ENCODE results near the gene SZRD1.

The SZRD1 gene

DNA sequence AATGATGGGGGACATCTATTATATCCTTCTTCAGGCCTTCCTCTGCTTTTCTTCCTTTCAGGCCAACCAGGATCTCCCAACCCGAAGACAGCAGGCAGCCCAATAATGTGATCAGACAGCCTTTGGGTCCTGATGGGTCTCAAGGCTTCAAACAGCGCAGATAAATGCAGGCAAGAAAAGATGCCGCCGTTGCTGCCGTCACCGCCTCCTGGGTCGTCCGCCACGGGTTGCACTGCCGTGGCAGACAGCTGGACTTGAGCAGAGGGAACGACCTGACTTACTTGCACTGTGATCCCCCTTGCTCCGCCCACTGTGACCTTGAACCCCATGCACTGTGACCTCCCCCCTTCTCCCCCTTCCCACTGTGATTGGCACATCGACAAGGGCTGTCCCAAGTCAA, 27.9 kb downstream of the SZRD1 start:
- no peak for DNase-seq (ENCODE audit: low read depth, low spot score)

DNA sequence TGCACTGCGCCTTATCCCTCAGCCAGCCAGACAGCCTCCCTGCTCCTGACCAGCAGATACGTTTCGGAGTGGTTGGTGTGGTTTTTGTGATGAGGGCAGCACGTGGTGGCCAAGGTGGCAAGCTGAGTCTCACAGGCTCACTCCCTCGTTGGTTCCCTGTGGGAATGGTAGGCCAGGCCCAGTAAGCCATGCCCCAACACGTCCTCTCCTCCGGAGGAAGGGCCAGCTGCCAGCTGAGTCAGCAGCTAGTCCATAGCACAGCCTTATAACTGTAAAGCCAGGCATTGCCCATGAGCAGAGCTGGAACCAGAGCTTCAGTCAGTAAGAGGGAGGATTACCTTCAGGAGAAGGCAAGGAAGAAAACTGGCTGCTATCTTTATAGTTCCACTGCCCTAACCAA, 29.5 kb downstream of the SZRD1 start:
- no peak for DNase-seq (ENCODE audit: low read depth, low spot score)

DNA sequence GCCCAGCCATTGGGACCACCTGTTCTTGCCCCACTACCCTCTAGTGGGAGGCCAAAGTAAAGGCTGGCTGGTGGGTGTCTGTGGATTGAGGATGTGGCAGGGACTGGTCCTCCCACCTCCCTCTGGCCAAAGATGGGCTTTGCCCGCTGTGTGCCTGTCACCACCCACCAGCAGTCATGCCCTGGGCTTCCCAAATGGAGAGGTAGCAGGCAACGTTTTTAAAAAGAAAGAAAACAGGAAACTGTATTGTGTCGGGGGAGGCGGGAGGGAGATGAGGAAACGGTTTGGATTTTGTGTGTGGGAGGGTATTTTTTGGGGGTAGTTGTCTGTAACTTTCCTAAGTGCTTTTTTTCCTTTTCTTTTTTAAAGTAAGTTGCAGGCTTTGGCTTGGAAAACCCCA, 30.1 kb downstream of the SZRD1 start:
- no peak for DNase-seq (ENCODE audit: low read depth, low spot score)

DNA sequence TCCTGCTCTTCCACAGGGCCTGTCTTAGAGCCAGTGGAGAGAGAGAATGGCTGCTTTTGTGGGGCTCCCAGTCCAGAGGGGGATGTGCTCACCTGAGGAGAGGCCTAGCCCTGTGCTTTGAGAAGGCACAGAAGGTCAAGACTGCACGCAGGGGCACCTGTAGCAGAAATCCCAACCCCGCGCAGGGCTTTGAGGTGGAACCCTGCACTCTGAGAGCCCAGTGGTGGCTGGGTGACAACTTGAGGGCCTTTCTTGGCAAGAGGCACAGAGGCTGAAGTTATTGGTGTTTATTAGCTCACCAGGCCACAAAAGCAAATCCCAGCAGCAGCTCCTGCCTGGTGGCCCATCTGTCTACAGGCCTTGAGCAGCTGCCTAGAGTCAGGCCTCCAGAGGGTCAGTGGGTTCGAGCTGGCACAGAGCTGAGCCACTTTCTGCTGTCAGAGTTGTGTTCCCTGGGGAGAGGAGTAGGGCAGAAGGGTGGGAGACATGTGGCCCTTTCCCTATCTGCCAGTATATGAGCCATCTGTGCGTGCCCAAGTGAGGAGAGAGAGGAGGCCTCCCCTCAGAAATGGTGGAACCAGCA, 31.4 kb downstream of the SZRD1 start:
- no peak for DNase-seq (ENCODE audit: low read depth, low spot score)

DNA sequence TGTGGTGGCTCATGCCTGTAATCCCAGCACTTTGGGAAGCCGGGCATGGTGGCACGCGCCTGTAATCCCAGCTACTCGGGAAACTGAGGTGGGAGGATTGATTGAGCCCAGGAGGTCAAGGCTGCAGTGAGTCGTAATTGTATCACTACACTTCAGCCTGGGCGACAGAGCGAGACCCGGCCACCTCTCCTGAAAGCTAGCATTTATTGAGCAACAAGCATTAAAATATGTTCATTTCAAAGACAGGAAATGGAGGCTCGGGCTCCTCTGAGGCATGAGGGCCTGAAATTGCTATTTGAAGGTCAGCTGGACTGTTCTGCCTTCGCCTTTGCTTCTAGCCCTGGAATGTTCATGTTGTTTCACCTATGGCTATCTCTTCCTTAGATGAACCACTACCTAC, 35.7 kb downstream of the SZRD1 start:
- no peak for DNase-seq (ENCODE audit: low read depth, low spot score)

DNA sequence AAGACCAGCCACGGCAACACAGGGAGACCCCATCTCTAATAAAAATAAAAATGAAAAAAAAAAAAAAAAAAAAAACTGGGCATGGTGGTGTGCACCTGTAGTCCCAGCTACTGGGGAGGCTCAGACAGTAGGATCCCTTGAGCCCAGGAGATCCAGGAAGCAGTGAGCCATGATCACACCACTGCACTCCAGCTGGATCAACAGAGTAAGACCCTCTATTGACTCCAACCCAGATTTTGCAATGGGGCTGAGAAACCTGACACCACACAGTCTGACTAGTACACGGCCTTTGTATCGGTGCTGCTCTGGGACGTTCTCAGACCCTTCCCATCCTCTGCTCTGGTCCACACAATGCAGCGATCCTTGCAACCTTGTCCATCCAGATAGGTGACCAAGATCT, 38.4 kb downstream of the SZRD1 start:
- DNase-seq (ENCODE audit: low read depth, low spot score): no peak

DNA sequence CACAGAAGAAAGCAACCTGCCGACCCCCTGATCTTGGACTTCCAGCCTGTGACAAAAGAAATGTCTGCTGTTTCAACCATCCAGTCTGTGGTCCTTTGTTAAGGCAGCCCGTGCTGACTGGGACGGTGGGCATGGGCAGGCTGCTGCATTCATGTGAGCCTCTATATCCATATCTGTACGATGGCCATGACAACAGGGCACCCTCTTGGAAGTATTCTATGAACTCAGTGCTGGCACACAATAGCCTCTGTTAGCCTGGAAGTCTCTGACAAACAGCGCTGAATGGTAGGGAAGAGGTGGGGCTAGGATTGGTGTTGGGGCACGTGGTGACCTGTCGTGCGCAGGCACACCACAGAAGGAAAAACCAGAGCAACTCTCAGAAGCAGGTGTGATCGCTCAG, 39.8 kb downstream of the SZRD1 start:
- DNase-seq (ENCODE audit: low read depth, low spot score): no peak

DNA sequence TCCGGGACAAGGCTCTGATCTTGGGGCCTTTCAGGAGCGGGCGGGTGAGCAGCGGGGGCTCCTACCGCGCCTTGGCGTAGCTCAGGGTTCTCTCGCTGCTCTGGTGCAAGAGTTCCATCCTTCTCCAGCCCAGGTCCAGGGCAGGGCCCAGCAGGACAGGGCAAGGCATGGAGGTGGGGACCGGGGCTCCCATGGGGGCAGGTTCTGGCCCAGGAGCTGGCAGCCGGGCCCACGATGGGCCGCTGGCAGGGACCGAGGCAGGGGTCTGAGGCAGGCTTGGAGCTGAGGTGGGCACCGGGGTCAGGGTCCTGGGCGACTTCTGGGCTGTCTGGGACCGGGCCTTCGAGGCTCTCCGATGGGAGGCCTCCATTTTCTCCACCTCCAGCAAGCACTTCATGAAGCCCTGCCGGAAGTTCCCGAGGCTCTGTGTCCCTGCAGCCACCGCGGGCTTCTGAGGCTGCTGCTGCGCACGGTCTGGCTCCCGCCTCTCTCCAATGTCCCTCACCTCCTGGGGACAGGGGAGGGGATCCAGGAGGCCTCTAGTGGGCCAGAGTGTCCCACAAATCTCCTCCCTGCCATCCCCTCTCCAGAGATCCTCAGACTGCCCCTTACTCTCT, 42.6 kb downstream of the SZRD1 start:
- DNase-seq (ENCODE audit: low read depth, low spot score): no peak

DNA sequence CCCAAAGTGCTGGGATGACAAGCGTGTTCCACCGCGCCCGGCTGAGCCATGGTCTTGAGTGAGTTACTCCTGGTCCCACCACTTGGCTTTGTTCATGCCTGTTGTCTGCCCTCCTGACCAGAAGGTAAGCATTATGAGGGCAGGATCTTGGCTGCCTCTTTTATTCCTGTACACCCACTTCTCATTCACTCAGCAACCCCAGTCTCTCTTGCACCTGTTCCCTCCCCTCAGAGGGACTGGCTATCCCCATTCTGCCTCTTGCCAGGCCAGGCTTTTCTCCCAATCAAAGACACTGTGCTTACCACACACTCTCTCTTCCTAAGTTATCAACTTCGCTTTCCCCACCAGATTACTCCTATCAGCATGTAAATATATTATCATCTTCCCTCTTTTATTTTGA, 43.8 kb downstream of the SZRD1 start:
- no peak for DNase-seq (ENCODE audit: low read depth, low spot score)

DNA sequence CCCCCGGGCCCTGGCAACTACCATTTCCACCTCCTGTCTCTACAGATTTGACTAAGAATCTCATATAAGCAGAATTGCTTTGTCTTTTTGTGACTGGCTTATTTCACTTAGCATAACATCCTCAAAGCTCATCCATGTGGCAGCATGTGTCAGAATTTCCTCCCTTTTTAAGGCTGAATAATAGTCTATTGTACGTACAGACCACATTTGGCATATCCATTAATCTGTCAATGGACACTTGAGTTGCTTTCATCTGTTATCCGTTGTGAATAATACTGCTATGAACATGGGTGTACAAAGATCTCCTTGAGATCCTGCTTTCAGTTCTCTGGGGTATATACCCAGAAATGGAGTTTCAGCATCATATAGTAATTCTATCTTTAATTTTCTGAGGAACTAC, 46.1 kb downstream of the SZRD1 start:
- no peak for DNase-seq (ENCODE audit: low read depth, low spot score)

DNA sequence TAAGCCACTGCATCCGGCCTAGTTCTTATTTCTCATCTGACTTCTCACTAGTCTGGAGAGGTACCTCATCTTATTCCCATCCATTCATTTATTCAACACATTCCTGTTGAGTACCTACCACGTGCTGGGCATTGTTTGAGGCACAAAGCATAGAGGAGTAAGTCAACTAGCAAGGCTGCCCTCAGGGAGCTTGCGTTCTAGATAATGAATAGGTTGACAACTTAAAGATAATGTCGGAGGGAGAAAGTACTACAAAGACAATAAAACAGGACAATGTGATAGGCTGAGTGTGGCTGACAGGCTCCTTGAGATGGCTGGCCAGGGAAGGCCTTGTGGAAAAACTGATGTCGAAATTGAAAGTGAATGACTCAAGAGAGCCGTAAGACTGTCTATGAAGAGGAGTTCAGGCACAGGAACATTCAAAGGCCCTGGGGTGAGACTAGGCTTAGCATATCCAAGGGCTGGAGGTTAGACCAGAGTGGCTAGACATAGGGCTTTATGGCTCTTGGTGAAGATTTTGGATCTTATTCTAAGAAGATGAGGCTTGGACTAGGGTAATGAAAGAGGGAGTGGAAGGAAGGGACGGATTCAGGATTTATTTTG, 51.9 kb downstream of the SZRD1 start:
- no peak for DNase-seq (ENCODE audit: low read depth, low spot score)

DNA sequence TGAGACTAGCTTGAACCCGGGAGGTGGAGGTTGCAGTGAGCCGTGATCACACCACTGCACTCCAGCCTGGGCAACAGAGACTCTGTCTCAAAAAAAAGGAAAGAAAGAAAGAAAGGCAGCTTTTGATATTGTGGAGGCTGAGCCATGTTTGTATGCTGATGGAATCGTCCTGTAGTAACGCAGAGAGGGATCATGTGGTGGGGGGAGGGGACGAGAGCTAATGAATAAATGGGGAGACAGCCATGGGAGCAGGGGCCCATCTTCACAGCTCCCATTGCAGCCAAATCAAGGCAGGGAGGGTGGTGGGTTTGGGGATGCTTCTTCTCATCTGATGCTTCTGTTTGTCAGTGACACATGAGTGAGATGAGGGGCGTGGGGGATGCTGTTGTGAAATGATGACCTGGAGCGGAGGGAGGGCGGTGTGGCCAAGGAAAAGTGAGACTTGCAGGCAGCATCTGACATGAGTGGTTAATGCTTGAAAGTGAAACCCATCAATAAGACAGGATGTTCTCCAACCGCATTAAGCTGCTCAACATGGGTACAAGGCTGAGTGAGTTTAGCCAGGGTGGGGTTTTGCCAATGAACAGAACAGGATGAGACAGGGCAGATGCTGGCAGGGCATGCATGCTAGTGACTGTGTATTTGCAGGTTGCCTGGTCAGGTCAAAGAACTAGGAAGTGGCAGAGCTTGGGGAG, 53.5 kb downstream of the SZRD1 start:
- DNase-seq (ENCODE audit: low read depth, low spot score): no peak

DNA sequence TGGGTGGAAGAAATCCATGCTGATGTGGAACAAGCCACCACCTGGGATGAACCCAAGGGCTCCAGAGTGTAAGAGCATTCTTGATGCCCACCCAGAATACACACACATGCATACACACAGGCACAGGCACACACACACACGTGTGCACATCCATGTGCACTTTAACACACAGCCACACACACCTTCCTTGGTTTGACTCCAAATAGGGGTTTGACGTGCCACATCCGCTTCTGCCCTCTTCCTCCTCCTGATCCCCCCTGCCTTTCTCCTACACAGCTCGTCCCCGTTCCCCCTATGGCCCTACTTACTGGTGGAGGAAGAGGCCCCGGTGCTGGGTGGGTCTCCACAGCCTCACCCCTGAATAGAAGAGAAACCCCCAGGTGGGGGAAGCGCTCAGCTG, 54.2 kb downstream of the SZRD1 start:
- DNase-seq (ENCODE audit: low read depth, low spot score): no peak

DNA sequence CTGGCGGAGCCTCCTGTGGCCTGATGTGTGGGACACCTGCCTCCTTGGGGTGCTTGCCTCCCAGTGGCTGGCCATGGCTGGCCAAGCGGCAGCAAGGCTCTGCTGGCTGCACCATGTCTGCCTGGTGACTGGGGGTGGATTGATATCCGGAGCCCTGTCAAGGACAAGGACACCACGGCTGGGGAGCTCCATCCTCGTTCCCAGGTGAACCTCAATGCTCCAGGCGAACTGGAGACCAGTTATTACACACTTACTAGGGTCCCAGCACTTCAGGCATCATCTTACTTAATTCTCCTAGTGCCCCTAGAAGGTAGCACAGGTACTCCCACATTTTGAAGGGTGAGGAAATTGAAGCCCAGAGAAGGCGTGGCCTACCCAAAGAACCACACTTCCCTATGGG, 55.0 kb downstream of the SZRD1 start:
- no peak for DNase-seq (ENCODE audit: low read depth, low spot score)

DNA sequence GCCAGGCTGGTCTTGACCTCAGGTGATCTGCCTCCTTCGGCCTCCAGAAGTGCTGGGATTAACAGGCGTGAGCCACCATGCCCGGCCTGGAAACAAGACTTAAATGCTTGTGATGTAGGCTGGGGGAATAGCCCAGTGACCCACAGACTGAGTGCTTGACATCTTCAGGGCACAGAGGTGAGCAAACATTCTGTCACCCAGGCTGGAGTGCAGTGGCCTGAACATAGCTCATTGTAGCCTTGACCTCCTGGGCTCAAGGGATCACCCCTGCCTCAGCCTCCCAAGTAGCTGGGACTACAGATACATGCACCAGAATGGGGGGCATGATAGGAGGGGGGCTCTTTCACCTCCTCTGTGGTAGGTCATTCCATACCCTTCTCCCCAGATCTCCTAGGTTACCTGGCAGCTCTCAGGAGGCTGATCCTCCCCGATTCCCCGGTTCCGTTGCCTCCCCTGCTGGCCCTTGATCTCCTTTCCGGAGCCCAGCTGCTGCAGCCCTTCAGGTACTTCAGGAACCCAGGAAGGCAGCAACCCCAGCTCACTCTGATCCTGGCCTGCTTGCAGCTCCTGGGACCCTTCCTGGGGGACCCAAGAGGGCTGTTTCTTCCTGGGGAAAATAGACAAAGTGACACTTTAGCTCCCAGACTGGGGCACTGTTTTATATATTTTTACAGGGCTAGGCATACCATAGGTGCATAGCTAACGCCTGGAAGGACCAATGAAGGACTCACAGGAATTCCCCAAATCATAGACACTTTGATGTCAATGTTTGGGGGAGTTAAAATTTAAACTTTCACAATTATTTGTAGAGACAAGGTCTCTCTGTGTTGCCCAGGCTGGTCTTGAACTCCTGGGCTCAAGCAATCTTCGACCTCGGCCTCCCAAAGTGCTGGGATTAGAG, 58.3 kb downstream of the SZRD1 start:
- no peak for DNase-seq (ENCODE audit: low read depth, low spot score)

DNA sequence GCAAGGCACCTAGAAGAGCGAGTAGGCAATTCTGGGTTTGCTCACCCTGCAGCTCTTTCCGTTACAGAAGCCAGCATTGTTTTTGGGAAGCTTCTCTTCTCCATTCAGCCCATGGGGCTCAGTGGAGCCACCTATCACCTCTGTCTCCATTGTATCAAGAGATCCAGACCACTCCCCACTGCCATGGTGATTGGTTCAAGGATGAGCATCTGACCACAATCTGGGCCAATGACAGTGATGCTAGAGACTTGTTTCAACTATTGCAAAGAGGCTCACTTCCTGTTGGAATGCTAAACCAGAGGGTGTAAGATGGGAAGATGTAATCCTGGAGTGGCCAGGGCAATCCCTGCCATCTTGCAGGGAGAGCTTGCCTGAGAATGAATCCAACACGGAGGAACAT, 63.6 kb downstream of the SZRD1 start:
- peak; percentile 73 for DNase-seq (ENCODE audit: low read depth, low spot score)

DNA sequence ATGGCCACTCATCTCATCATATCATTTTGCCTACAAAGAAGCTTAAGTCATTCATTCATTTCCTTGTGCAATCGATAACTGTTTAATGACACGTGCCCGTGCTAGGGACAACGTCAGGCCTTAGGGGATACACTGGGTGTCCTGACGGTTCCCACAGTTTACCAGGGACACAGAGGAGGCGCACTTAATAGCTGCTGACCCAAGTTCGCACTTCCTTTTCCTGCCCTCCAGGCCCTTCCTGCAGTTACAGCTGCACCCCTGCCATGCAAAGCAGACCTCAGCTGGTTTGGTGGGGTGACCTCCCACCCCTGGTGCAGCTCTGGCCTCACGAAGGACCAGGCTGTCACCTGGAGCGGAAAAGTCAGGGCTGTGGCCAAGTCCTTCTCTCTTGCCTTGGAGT, 66.0 kb downstream of the SZRD1 start:
- DNase-seq (ENCODE audit: low read depth, low spot score): no peak

DNA sequence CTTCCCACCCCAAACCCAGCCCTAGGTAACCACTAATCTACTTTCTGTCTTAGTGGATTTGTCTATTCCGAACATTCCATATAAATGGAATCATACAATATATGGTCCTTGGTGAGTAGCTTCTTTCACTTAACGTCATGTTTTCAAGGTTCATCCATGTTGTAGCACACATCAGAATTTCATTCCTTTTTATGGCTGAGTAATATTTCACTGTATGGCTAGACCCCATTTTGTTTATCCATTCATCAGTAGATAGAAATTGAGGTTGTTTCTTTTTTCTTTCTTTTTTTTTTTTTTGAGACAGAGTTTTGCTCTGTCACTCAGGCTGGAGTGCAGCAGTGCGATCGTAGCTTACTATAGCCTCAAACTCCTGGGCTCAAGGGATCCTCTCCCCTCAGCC, 67.0 kb downstream of the SZRD1 start:
- no peak for DNase-seq (ENCODE audit: low read depth, low spot score)

DNA sequence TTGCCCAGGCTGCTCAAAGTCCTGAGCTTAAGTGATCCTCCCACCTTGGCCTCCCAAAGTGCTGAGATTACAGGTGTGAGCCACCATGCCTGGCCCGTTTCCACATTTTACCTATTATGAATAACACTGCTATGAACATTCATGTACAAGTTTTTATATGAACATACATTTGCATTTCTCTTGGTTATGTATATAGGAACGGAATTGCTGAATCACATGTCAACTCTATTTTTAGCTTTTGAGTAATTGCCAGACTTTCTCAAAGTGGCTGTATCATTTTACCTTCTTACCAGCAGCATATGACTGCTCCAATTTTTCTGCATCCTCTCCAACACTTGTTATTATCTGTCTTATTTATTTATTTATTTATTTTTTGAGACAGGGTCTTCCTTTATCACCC, 67.5 kb downstream of the SZRD1 start:
- no peak for DNase-seq (ENCODE audit: low read depth, low spot score)

DNA sequence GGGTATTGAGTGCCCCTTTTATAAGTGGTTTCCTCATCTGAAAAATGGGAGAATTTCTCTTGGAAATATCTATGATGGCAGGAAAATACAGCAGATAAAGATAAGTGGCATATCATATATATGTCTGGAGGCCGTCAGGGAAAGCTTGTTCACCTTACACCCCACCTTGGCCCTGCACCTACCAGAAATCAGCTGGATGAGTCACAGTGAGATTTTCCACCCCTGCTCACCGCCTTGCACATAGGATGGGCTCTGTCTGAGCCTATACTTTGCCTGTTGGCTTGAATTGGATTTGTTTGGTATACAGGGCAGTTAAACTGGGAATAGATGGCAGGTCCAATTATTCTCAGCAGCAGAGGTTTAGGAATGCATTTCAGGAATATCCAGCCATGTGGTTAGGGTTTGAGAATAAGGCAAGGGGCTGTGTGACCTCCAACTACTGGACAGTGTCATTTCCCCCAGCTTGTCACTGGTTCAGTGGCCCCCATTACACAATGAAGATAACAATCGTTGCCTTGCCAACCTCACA, 70.0 kb downstream of the SZRD1 start, which contains the start of gene SPATA21:
Gene SPATA21, minus strand, starts transcription at position 479 of the 529 bp plus-strand sequence. CDS start 6,053 bp downstream, outside the sequence.
- no peak for DNase-seq (ENCODE audit: low read depth, low spot score)

DNA sequence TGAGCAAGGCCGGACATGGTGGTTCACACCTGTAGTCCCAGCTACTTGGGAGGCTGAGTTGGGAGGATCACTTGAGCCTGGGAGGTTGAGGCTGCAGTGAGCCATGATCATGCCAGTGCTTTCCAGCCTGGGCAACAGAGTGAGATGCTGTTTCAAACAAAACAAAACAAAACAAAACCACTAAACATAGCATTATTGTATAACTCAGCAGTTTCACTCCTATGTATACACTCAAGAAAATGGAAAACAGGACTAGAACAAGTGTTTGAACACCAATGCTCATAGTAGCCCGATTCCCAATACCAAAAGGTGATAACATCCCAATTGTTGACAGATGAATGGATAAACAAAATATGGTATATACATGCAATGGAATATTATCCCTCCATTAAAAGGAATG, 71.5 kb downstream of the SZRD1 start:
- no peak for DNase-seq (ENCODE audit: low read depth, low spot score)

DNA sequence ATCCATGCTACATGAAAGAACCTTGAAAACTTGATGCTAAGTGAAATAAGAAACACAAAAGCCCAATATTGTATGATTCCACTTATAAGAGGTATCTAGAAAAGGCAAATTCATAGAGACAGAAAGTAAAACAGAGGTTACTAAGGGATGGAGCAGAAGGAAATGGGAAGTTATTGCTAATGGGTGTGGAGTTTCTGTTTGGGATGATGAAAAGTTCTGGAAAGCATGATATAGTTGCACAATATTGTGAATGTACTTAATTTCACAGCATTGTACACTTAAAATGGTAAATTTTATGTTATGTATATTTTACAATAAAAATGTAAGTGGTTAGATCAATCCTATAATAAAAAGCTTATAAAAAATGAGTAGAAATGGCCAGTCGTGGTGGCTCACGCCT, 71.9 kb downstream of the SZRD1 start:
- DNase-seq (ENCODE audit: low read depth, low spot score): no peak
